GM12878 (cell line): ENCODE results near the gene HOXC9.

Source experiments
- ASH2L ChIP-seq: fragments of 300-600, 200-600 bp; sonication (generic); IDR thresholded peaks from 2 replicates; pipeline ENCODE4 v1.6.1; 2017; ENCODE audit warnings: low read depth, mild to moderate bottlenecking, borderline replicate concordance
- CHD2 ChIP-seq: IDR thresholded peaks from 2 replicates; pipeline ENCODE4 v1.6.1; 2011; ENCODE audit warnings: low read depth, low read length, improper control_type of control experiment, borderline replicate concordance
- CTCF ChIP-seq, 3 experiments: IDR thresholded peaks in 2 of 3; conservative IDR thresholded peaks in 1 of 3; 2 replicates each; pipeline ENCODE4 v1.5.1; 2011; ENCODE audit warnings: low read depth in 3 of 3, low read length in 3 of 3, mild to moderate bottlenecking in 3 of 3, control low read depth in 2 of 3, moderate library complexity in 2 of 3, inconsistent platforms in 1 of 3, mixed read lengths in 1 of 3; ENCODE audit not compliant: control insufficient read depth in 2 of 3, insufficient read depth in 1 of 3; ENCODE audit errors: extremely low read depth in 1 of 3
- EGR1 ChIP-seq, 2 experiments: IDR thresholded peaks; 1 replicate in 1 of 2; 2 replicates in 1 of 2; pipeline ENCODE4 v1.6.1; 2011 to 2012; ENCODE audit warnings: low read depth in 2 of 2, low read length in 2 of 2, borderline replicate concordance in 1 of 2, mild to moderate bottlenecking in 1 of 2, moderate library complexity in 1 of 2
- EP300 ChIP-seq, 2 experiments: fragments of 150-350 bp in 1 of 2; IDR thresholded peaks; 2 replicates each; pipeline ENCODE4 v1.6.1; 2011 to 2012; ENCODE audit warnings: low read depth in 2 of 2, low read length in 2 of 2, borderline replicate concordance in 1 of 2, improper control_type of control experiment in 1 of 2, inconsistent platforms in 1 of 2; ENCODE audit not compliant: control insufficient read depth in 1 of 2
- EZH2 ChIP-seq: IDR thresholded peaks from 2 replicates; pipeline ENCODE4 v1.6.1; 2012; ENCODE audit warnings: low read depth, mild to moderate bottlenecking, control low read depth, inconsistent platforms, low read length, borderline replicate concordance; ENCODE audit not compliant: control insufficient read depth
- HDAC2 ChIP-seq: fragments of 200-600 bp; sonication (generic); IDR thresholded peaks from 2 replicates; pipeline ENCODE4 v1.6.1; 2017
- POLR2A ChIP-seq: IDR thresholded peaks from 2 replicates; pipeline ENCODE4 v1.6.1; 2011; ENCODE audit warnings: low read depth, mild to moderate bottlenecking, low read length
- RBBP5 ChIP-seq: fragments of 200-600 bp; sonication (generic); conservative IDR thresholded peaks from 2 replicates; pipeline ENCODE4 v1.6.1; 2016
- SKIL ChIP-seq: fragments of 450-650 bp; IDR thresholded peaks from 2 replicates; pipeline ENCODE4 v1.6.1; 2017; ENCODE audit warnings: mild to moderate bottlenecking, low read depth, inconsistent platforms; ENCODE audit not compliant: poor library complexity, severe bottlenecking
- SMC3 ChIP-seq: IDR thresholded peaks from 2 replicates; pipeline ENCODE4 v1.6.1; 2011; ENCODE audit warnings: low read length, improper control_type of control experiment, borderline replicate concordance
- TBL1XR1 ChIP-seq: IDR thresholded peaks from 2 replicates; pipeline ENCODE4 v1.6.1; 2012; ENCODE audit warnings: low read depth, low read length, improper control_type of control experiment

DNA sequence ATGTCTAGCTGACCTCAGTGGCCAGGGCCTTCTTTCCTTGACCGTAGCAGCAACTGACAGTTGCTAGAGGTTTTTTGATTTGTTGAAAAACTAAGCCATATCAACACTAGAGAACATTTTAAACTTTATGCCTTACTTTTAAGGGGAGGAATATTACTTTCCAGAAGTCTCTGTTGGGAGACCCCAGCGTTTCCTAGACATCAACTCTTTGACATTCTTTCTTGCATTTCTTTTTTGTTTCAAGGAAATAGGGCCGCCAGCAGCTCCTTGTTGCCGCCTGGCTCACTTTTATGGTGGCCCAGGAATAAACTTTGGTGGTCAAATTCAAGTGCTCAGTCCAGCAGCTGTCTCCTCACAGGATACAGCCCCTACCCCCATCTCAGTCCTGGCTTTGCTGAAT is 29.5 kb upstream of the HOXC9 start:
- TF ChIP-seq SMC3, result no peak
- no peak for TF ChIP-seq ASH2L
- no peak for TF ChIP-seq RBBP5
- TF ChIP-seq HDAC2, result no peak
- TF ChIP-seq EZH2, result no peak
- no peak for TF ChIP-seq SKIL
- no peak for TF ChIP-seq CTCF (IDR thresholded peaks at IDR 0.05 in 2 of 3, conservative IDR thresholded peaks at IDR 0.05 in 1 of 3; ENCODE audit: control insufficient read depth in 2 of 3, extremely low read depth in 1 of 3, insufficient read depth in 1 of 3, low read depth in 3 of 3, low read length in 3 of 3)
- no peak for TF ChIP-seq TBL1XR1
- TF ChIP-seq CHD2, result no peak
- no peak for TF ChIP-seq EGR1 (IDR thresholded peaks at IDR 0.05; ENCODE audit: borderline replicate concordance in 1 of 2, low read depth in 2 of 2, low read length in 2 of 2)
- TF ChIP-seq POLR2A, result no peak
- no peak for TF ChIP-seq EP300 (IDR thresholded peaks at IDR 0.05; ENCODE audit: borderline replicate concordance in 1 of 2, control insufficient read depth in 1 of 2, low read depth in 2 of 2, low read length in 2 of 2)
